Left hindlimb (tissue), 1 donor: ENCODE results near the gene ANTXR2.
"Not testable (repeated sequence)": the region's sequence is repeated elsewhere in the genome, so short reads cannot be mapped to it uniquely, and the experiment has no call there.

Experiments used
- DNase-seq: peaks from one replicate; pipeline ENCODE4 v3.0.0-alpha.2; 2018

Gene ANTXR2

DNA sequence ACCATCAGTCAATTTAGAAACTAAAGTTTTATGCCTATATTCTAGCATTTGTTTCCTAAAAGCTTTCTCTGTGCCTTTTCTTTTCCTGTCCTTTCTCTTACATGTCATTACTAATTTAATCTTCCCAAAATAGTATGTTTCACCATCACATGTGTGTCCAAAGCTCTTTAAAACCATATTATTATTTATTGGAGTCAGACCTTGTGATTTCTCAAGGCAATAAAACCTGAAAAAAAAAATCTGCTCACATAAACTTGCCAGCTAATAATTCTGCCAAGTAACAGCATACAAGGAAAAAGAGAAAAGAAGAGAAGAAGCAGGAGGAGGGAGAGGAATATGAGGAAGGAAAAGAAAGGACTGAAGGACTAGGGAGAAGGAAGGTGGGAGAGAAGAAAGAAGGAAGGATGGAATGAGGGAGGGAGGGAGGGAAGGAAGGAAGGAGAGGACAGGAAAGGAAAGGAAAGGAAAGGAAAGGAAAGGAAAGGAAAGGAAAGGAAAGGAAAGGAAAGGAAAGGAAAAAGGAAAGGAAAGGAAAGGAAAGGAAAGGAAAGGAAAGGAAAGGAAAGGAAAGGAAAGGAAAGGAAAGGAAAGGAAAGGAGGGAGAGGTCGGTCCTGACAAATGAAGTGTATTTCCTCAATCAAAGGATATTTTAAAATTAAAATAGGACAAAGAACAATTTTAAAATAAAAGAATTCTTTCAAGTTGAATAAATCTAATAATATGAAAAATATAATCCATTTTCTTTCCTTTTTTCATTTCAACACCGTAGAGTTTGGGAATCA, 57.4 kb downstream of the ANTXR2 start:
- no peak for DNase-seq

DNA sequence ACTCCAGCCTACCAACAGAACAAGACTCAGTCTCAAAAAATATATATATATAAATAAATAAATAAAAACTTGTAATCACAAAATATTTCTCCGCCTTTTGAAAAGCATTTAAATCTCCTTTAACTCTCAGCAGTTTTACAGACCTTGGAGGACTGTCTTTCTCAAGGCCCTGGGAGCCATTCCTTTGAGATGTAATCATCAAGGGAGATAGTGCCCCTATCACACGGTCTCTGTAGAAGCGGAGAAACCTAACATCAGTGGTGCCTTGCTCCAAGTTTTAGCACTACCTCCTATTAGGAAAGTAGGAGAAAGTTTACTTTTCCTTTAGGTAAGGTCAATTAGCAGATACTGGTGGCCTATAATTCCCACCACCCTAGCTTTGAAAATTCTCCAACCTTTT, 58.5 kb downstream of the ANTXR2 start:
- no peak for DNase-seq

DNA sequence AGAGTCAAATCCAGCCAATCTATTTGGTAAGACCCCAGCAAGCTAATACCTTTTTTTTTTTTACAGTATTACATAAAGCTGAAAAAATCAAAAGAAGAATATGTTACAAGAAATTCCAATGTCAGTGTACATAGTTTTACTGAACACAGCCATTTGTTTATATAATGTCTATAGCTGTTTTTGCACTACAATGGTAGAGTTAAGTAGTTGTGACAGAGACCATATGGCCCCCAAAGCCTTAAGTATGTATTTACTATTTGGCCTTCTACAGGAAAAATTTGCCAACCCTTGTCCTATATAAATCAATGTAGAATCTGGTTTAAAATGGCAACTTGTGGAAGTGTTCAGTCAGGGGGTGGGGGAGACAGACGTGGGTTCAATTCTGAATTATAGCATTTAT, 60.7 kb downstream of the ANTXR2 start:
- no peak for DNase-seq

DNA sequence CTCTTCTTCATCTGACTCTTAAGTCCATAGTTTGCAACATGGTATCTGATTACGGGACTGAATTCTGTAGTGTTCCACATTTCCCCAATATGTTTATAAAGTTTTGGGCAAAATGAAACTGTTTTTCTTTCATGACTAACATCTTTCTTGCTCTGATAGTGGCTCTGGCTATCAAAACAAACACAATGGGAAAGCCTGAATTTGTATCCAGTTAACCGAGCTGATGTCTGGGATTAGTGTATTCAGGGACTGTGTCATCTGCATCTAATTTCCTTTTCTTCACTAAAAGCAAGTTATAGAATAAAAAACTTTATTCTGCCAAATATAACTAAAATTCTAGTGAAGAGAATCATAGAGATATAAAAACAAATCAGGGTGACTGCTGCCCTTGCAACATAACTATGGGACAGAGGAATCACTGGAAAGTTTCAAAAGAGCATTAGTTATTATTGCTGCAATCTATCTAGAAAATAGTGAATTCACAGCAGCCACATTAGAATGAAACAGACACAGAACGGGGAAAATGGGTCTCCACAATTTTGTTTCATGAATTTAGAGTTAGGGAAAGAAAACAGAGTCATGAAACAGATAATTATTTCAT, 61.3 kb downstream of the ANTXR2 start:
- no peak for DNase-seq

DNA sequence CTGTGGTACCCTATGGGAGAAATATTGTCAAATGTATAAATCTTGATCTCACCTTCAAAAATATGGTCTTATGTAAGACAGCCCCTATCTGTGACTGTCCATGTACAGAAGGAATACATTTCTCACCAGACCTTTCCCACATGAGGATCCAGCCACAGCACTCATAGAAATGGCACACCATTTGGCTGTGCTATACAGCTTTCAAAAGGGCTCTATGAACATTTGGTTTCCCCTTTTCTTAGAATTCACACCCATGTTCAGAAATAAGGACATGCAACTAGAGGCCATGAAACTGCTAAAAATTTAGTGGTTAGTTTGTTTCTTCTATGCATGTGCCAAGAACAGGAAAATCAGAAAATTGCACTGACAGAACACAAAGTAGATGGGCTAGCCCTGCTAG, 62.7 kb downstream of the ANTXR2 start:
- DNase-seq = no peak

DNA sequence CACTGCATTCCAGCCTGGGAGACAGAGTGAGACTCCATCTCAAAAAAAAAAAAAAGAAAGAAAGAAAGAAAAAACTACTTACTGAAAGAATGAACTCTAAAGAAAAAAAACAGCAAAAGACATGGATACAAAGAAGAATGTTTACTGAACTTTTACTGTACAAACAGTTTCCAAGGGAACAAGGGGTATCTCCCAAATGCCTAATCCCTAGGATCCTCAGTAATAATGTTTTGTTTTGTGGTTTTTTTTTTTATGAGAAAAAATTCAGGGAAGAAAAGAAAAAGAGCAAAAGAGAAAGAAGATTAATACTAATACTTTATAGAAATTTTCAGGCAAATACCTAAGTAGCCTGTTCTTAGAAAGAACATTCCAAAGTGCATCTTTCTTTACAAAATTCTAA, 63.2 kb downstream of the ANTXR2 start:
- no peak for DNase-seq

DNA sequence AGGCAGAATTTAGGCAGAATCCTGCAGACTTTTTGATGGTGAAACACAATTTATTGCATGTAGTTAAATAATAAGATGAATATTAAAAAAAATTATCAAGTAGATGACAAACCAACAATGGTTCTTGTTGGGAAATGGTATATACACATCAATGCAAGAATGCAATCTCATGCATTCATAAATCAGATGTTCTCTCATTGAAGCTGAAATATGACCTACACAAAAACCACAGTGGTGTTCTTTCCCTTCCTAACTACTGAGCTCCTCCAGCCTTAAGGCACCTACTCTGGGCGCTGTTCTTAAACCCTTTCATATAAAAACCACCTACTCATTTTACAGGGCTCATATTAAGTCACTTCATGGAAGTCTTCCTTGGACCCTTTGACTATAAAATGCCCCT, 64.1 kb downstream of the ANTXR2 start:
- DNase-seq = no peak

DNA sequence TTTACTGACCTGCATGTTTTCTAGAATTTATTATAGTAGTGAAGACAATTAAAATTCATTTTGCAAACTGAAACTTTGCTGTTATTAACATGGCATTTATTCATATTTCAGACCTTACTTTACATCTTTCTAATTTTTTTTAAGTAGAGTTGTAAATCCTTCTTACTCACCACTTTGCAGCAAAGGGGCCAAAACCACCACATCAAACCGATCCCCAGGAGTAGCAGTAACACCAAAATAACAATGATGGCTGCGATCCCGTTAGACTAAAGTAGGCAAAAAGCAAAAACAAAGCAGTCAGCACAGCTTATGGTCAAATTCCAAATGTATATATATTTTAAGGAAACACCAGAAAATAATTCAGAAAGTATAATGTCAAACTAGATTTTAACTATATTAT, 64.7 kb downstream of the ANTXR2 start:
- no peak for DNase-seq

DNA sequence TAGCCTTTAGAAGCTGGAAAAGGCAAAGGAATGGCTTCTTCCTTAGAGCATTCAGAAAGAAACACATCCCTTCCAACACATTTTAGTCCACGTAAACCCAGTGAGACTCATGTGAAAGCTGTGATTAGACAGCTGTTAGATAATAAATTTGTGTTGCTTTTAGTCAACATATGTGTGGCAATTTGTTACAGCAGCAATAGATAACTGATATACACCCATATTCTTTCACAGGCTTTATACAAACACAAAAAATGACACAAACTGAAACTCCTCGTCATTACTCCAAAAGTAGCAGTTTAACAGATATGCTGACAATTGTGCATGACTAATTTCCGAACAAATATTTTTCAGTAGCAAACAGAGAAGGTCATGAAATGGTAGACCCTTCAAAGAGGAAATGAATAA, 65.3 kb downstream of the ANTXR2 start:
- no peak for DNase-seq

DNA sequence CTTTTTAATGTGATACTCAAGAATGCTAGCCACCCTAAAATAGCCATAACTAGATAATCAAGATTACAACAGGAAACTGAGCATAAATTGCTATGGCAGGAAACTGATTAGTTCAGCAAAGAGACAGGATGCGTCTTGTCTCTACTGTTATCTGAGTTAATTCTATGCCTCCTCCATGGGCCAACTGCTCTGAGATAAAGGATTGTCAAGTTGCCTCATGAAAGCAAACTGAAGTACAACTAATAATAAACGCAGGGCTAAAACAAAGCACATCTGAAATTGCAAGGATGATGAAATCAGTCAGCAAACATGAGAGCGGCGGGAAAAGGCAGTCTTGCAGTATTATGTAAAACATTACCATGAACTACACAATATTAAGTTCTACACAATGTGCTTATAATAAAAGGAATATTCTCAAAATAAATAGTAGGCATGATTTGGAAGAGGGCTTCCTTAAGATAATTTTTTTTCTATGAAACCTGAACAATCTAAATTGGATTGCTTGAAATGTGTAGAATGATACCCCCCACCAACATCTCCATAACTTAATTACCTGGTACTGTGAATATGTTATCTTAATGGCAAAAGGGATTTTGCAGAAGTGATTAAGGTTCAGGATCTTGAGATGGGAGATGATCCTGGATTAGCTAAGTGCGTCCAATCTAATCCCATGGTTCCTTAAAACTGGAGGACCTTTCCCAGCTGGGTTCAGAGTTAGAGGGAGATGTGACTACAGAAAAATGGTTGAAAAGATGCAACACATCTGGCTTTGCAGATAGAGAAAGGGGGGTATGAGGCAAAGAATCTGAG, 65.9 kb downstream of the ANTXR2 start:
- DNase-seq = no peak

DNA sequence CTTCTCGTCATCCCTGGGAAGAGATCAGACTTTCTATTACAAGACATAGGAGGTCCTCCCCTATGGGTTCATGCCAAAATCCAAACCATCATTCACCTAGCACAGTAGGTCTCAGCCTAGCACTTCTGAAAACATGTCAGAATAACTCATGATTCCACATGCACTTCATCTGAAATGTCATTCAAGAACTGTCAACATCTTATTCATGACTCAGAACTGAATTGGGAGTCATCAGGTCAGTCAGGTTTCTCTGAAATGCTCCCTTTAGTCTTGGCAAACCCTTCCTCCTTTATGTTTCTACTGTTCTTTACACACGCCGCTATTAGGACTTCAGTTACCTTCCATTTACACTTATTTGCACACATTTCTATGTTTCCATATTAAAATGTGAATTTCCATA, 67.2 kb downstream of the ANTXR2 start:
- DNase-seq = no peak

DNA sequence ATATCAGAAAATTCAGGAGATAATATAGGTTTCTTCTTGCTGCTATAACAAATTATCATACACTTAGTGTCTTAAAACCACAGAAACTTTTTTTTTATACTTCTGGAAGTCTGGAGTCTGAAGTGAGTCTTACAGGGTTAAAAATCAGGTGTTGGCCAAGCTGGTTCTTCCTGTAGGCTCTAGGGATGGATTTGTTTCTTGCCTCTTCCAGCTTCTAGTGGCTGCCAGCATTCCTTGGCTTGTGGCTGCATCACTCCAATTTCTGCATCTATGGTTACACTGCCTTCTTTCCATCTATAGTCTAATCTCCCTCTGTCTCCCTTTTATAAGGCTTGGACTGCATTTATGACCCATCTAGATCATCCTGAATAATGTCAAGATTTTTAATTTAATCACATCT, 68.7 kb downstream of the ANTXR2 start:
- DNase-seq = no peak

DNA sequence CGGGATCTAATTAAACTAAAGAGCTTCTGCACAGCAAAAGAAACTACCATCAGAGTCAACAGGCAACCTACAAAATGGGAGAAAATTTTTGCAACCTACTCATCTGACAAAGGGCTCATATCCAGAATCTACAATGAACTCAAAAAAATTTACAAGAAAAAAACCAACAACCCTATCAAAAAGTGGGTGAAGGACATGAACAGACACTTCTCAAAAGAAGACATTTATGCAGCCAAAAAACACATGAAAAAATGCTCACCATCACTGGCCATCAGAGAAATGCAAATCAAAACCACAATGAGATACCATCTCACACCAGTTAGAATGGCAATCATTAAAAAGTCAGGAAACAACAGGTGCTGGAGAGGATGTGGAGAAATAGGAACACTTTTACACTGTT, 70.5 kb downstream of the ANTXR2 start:
- DNase-seq = not testable (repeated sequence)

DNA sequence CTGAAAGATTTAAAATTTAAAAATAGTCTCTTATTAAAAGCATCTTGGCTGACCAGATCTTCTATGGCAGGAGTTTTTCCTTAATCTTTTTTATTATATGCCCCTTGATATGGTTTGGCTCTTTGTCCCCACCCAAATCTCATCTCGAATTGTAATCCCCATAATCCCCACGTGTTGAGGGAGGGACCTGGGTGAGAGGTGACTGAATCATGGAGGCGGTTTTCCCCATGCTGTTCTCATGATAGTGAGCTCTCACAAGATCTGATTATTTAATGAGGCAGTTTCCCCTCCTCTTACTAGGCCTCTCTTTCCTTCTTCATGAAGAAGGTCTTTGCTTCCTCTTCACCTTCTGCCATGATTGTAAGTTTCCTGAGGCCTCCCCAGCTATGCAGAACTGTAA, 74.0 kb downstream of the ANTXR2 start:
- DNase-seq = not testable (repeated sequence)

DNA sequence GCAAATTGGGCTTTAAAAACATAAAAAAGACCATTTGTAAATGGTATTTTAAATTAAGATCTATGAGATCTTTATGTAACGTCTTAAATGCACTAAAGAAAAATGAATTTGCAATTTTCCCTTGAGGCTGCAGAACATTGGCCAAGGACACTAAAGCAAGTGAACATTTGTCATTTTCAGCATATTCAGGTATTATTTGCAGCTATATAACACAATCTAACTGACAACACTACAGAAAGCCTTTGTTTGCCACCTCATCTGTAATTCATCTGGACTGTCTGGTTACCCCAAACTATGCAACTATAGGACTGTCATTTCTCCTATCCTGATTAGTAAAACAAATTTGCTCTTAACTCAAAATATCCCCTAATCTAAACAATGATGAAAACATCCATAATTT, 74.8 kb downstream of the ANTXR2 start:
- DNase-seq = no peak

DNA sequence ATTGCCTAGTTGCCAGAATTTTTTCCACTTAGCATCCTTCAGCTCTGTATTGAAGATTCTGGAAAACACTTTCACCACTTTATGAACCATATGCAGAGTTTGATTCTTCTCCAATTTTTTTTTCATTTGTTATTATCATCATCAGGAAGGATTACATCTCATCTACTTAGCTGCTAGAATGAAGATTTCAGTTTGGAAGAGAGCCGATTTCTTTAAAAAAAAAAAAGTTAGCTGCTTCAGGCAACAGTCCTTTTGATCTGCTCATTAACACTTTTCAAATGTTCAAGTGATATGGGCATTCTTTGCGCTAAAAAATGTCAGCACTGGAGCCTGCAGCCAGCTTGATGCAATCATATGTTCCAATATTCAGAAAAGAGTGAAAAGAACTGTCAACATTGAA, 76.2 kb downstream of the ANTXR2 start:
- DNase-seq = no peak

DNA sequence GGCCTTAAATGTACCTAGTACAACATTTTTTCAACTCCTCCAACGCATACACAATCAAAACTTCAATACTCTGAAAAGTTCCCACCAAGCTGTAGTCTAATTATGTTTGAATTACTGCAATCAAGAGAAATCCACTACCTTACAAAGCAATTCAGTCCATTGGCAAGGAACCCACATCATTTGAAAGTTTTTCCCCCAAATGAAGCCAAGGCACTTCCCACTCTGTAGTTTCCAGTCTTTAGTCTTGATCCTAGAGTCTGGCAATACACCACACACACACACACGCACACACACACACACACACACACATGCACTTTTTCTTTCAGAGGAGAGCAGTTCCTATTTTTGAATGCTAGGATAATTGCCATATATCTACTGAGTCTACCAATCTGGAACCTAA, 79.6 kb downstream of the ANTXR2 start:
- DNase-seq = no peak

DNA sequence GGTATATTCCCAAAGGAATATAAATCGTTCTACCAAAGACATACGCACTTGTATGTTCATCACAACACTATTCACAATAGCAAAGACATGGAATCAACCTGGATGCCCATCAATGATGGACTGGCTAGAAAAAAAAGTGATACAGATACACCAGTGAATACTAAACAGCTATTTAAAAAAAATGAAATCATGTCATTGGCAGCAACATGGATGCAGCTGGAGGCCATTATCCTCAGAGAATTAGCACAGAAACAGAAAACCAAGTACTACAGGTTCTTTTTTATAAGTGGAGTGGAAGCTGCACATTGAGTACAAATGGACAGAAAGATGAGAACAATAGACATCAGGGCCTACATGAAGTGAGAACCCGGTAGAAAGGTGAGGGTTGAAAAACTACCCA, 81.4 kb downstream of the ANTXR2 start:
- no peak for DNase-seq

DNA sequence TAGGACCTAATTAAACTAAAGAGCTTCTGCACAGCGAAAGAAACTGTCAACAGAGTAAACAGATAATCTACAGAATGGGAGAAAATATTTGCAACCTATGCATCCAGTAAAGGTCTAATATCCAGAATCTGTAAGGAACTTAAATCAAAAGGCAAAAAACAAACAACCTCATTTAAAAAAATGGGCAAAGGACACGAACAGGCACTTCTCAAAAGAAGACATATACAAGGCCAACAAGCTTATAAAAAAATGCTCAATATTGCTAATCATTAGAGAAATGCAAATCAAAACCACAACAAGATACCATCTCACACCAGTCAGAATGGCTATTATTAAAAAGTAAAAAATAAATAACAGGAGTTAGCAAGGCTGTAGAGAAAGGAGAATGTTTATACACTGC, 81.9 kb downstream of the ANTXR2 start:
- DNase-seq = not testable (repeated sequence)

DNA sequence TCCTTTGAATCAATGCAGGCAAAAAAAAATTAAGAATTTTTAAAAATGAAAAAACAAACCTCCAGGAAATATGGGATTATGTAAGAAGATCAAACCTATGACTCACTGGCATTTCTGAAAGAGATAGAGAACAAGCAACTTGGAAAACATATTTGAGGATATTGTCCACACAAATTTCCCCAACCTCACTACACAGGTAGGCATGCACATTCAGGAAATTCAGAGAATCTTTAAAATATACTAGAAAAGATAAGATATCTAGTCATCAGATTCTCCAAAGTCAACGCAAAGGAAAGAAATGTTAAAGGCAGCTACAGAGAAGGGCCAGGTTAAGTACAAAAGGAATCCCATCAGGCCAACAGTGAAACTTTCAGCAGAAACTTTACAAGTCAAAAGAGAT, 85.6 kb downstream of the ANTXR2 start:
- DNase-seq = no peak

DNA sequence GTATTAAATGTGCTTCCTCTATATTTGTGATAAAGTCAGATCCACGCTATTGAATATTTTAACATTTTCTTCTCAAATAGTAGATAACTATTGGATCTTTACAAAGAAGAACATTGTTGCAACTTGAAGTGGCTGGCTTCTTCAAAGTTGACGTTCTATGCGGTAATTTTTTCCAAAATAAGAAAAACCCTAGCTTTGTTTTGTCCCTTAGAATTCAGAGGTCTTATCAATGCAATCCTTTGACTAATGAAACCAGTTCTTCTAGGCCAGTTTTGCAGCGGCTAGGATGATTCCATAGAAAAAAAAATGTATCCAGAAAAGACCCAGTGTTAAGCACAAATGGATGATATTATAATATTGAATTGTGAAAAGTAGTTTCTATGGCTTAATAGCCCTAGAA, 89.6 kb downstream of the ANTXR2 start:
- no peak for DNase-seq

DNA sequence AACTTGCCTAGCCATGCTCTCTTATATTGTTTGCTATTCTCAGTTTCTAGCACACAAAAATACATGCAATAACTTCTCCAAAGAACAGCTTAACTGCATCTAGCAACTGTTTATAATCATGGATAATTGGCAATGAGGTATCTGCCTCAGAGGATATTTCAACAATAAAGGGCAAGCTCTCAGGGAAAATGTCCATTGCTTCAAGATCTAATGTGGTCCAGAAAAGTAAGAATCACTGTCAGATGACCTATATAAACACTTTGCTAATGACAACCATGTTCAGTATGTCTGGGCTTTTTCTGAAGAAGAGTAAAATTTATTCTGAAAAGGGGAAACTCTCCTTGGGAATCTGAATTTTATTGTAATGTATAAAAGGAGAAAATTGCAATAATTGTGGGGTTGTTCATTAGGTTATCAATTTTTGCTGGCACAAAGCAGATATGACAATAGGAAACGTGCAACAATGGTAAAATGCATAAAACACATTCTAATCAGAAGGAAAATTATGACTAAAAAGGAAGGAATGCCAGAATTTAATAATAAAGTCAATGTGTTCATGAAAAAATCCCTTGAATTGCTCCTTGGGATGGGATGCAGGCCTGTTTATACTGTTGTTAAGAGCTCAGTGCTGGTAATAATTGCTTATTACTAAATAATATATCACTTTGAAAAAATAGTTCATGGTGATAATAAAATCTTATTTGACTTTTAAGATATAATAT, 90.3 kb downstream of the ANTXR2 start:
- DNase-seq = no peak

DNA sequence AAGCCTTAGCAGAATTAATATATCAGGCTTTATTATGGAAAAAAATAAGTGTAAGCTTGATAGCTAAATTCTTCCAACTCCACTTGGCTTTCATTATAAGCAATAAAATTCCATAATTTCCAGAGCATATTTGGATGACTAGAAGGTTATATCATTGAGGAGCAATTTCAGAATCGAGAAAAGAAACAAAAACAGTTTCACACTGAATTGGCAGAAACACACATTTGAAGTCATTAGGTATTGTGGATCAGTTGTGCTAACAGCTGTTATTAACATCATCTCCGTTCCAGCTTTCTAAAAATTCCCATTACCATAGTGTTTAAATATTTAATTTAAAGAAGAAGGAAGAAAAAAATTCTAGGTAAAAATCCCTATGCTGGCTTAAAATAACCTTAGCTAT, 92.6 kb downstream of the ANTXR2 start:
- DNase-seq = no peak
